Measurements from ENCODE around the gene TEX2. TPM values are rescaled to one million over a fixed set of nuclear protein-coding genes. Genes with fewer than 3 reads are reported as not detected.

The TEX2 gene
- total RNA-seq, 1 donor from 2014 or later = 39.5 TPM

GRCh38 chr17:64275016-64275415, 12.0 kb upstream of the TEX2 start:
- intact Hi-C loops (cut with DNase I) = no loop called here
- no peak for ATAC-seq
- no peak for DNase-seq (ENCODE audit: low spot score)

DNA sequence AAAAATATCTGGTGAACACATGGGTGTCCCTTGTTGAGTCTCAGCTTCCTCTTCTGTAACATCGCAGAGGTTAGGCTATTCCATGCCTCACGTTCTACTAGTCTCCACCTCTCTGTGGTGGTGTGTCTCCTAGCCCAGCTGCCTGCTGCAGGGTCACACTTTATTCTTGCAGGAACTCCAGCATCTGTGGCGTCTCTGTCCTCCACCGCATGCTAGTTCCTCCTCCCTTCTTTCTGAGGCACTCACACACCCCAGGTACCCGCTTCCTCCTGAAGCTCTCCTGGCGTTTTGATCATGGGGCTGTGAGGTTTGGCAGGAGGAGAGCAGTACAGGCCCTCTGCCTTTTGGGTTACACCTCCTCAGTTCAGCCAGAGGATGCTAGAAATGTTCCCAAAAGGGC, 9.9 kb upstream of the TEX2 start:
- intact Hi-C loops (cut with DNase I) = no loop called here
- ATAC-seq (no peak), DNase-seq (ENCODE audit: low spot score) (no peak)

GRCh38 chr17:64270885-64271284, 7.8 kb upstream of the TEX2 start:
- DNase-seq (ENCODE audit: low spot score) (no peak), ATAC-seq (no peak)
- intact Hi-C loops (cut with DNase I) = no loop called here

- intact Hi-C loops (cut with DNase I) = loop anchor here (10.0 kb wide), 1 partner anchor 115 kb away; no protein-coding TSS in a partner anchor
- no peak for DNase-seq (ENCODE audit: low spot score)
- ATAC-seq = no peak
Observed at GRCh38 chr17:64269687-64270649, 6.9 kb upstream of the TEX2 start.

GRCh38 chr17:64264891-64265290, 1.8 kb upstream of the TEX2 start:
- DNase-seq (ENCODE audit: low spot score) (no peak), ATAC-seq (no peak)
- intact Hi-C loops (cut with DNase I) = loop anchor here (10.0 kb wide), 1 partner anchor 110 kb away; no protein-coding TSS in a partner anchor

- ATAC-seq (peak; percentile 55), DNase-seq (ENCODE audit: low spot score) (peak; percentile 77)
- intact Hi-C loops (cut with DNase I) = loop anchor here (10.0 kb wide), 1 partner anchor 108 kb away; no protein-coding TSS in a partner anchor
Observed at GRCh38 chr17:64262198-64262999, 661 bp downstream of the TEX2 start.

- DNase-seq (ENCODE audit: low spot score) (no peak), ATAC-seq (no peak)
- intact Hi-C loops (cut with DNase I) = loop anchor here (10.0 kb wide), 1 partner anchor 107 kb away; no protein-coding TSS in a partner anchor
Observed at GRCh38 chr17:64261417-64262145, 1.5 kb downstream of the TEX2 start.

- intact Hi-C loops (cut with DNase I) = loop anchor here (10.0 kb wide), 1 partner anchor 106 kb away; no protein-coding TSS in a partner anchor
- no peak for DNase-seq (ENCODE audit: low spot score)
- ATAC-seq = no peak
Observed at GRCh38 chr17:64260886-64261285, 2.2 kb downstream of the TEX2 start.

DNA sequence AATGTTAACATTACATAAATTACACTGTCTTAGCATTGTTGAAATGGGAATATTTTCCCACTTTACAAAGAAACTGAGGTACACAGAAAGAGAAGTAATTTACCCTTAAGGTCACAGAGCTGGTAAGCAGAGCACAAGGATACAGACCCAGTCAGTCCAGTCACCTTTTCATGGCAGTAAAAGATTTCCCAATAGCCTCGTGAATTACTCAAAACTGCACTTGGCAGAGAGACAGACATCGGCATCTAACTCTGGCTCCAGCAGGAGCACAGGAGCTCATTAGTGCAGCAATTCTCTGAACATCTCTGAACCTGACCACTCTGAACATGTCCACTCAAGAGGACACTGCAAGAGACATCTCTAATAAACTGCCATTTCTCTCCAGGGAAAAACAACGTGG, 3.1 kb downstream of the TEX2 start:
- intact Hi-C loops (cut with DNase I) = loop anchor here (10.0 kb wide), 1 partner anchor 105 kb away; no protein-coding TSS in a partner anchor
- ATAC-seq (no peak), DNase-seq (ENCODE audit: low spot score) (no peak)

DNA sequence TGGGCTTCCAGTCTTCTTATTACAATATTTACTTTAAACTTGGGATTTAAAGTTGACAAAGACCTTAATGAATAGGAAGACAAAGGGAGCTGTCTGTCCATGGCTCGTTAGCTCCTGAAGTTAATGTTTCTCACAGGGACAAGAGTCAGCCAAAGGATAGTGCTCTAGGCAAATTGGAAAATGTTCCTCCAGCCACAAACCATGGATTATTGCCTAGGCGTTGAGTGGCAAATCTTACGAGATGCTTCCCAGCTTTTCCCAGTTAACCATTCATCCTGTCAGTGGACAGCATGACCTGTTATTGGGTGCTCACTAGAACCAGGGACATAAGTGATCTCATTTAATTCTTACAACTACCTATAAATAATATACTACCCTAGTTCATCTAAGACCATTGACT, 3.6 kb downstream of the TEX2 start:
- intact Hi-C loops (cut with DNase I) = no loop called here
- DNase-seq (ENCODE audit: low spot score) (no peak), ATAC-seq (no peak)

DNA sequence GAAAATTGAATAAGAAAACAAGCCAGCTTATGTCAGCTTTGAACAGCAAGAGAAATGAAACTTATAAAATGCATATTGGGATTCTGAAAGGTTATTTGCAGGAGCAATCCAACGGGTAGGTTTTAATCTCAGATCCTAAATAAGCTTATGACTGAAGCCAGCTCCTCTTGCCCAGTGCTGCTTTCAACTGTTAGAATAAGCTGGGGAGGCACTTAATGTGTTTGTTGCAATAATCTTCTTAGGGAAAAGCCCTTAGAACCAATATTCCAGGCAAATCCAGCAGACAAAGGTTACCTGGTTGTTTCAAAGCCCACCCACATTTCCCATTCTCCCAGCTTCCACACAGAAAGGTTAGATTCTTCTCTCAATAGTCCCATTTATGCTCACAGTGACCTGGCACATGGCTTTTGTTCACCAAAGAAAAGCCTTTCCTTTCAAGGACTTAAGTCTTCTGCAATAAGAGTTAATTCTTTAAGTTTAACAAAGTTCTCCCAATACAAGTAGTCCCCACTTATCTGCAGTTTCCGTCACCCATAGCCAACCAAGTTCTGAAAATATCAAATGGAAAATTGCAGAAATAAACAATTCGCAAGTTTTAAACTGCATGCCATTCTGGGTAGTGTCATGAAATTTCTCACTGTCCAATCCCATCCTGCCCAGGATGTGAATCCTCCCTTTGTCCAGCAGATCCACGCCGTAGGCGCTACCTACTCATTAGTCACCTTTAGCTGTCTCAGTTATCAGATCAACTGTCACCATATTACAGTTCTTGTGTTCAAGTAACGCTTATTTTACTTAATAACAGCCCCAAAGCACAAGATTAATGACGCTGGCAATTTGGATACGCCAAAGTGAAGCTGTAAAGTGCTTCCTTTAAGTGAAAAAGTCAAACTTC, 5.9 kb downstream of the TEX2 start:
- ATAC-seq (no peak), DNase-seq (ENCODE audit: low spot score) (no peak)
- intact Hi-C loops (cut with DNase I) = no loop called here

GRCh38 chr17:64255764-64256163, 7.3 kb downstream of the TEX2 start:
- ATAC-seq = no peak
- intact Hi-C loops (cut with DNase I) = no loop called here

DNA sequence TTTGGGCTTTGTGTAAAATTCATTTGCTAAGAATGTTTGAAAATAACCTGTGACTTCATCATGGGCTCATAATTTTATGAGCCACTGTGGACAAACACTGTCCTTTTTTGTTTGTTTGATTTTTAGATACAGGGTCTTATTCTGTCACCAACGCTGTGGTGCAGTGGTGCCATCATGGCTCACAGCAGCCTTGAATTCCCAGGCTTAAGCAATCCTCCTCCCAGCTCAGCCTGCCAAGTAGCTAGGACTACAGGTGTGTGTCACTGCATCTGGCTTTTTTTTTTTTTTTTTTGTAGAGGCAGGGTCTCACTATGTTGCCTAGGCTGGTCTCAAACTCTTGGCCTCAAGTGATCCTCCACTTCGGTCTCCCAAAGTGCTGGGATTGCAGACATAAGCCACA, 8.3 kb downstream of the TEX2 start:
- ATAC-seq (no peak), DNase-seq (ENCODE audit: low spot score) (no peak)
- intact Hi-C loops (cut with DNase I) = no loop called here

More at GRCh38 chr17:64255764-64256163, 7.3 kb downstream of the TEX2 start:
- DNase-seq (ENCODE audit: low spot score) = no peak

DNA sequence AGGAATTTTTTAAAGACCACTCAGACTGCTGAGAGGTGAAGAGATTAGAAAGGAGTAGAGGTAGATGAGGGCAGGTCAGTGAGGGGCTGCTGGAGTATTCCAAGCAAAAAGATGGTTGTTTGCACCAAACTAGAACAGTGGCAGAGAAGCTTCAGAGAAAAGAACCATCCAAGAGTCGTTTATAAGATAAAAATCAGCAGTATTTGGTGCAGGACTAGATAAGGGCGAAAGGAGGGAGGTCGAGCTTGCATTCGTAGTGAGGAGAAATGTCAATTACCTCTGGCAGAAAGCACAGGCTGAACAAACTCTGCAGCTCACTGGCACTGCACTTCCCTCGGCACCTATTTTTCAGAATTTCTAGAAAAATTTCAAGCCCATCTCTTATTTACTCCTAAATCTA, 9.6 kb downstream of the TEX2 start:
- DNase-seq (ENCODE audit: low spot score) = no peak
- intact Hi-C loops (cut with DNase I) = no loop called here
- ATAC-seq = no peak

DNA sequence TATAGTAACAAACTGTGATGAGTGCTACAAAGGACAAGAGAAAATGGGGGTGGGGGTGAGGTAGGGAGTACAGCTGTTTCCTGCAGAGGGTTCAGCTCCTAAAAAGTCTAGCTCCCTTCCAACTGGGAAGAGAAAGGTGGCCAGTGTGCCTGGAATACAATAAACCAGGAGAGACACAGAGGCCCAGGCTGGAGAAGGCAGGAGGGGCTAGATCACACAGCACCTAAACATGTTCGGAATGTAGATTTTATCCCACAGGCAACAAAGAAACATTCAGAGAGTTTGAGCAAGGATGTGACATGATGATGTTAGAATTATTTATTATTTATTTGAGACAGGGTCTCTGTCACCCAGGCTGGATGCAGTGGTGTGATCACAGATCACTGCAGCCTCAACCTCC, 10.2 kb downstream of the TEX2 start:
- intact Hi-C loops (cut with DNase I) = no loop called here

GRCh38 chr17:64250233-64250835, 12.7 kb downstream of the TEX2 start:
- intact Hi-C loops (cut with DNase I) = no loop called here
- ATAC-seq (no peak), DNase-seq (ENCODE audit: low spot score) (no peak)

More for the DNA sequence above, 10.2 kb downstream of the TEX2 start:
- no peak for DNase-seq (ENCODE audit: low spot score)
- no peak for ATAC-seq

DNA sequence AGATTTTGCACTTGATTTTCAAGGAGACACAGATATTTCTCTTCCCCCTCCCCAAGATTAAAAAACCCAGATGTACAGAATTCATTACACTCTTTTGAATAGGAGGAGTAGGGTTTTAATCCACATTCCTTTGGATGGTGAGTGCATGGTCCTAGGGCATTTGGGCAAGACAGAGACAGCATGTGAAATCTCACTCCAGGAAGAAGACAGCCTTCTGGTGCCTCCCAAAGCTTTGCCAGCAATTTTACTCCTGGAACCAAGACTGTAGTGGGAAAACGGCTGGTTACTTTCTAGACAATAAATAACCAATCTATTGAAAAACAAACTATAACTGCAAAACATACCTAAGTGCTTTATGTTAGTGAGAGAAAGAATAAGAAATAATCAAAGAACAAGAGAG, 15.2 kb downstream of the TEX2 start:
- intact Hi-C loops (cut with DNase I) = no loop called here
- no peak for DNase-seq (ENCODE audit: low spot score)
- ATAC-seq = no peak
